Measurements from ENCODE around the gene HAUS3.

HAUS3 gene

GRCh38 chr4:2251073-2251794 is 9.3 kb upstream of the HAUS3 start:
- TF ChIP-seq EZH2phosphoT487 (conservative IDR thresholded peaks at IDR 0.05; ENCODE audit: low read length), result no peak
- no peak for TF ChIP-seq CTCF (IDR thresholded peaks at IDR 0.05; ENCODE audit: insufficient read depth, low read length, poor library complexity, severe bottlenecking)
- Histone ChIP-seq H3K79me2 (ENCODE audit: insufficient read depth, low read length) (no peaks in the 10 kb centered on the region), H3K36me3 (ENCODE audit: low read length) (no peaks in the 10 kb centered on the region), H3F3A (ENCODE audit: insufficient read depth) (no peaks in the 10 kb centered on the region), H3K9ac (ENCODE audit: low read length) (no peak overlapping the region), H3K27me3 (ENCODE audit: low read length) (no peaks in the 10 kb centered on the region), H3K4me3 (ENCODE audit: insufficient read depth, low read length, poor library complexity, severe bottlenecking) (no peak overlapping the region), H3K4me2 (ENCODE audit: low read depth, low read length, poor library complexity, severe bottlenecking) (no peak overlapping the region), H2AFZ (ENCODE audit: low read depth, low read length, severe bottlenecking) (no peak overlapping the region), H4K20me1 (ENCODE audit: low read depth, low read length) (no peaks in the 10 kb centered on the region), H3K27ac (ENCODE audit: low read depth, low read length) (no peak overlapping the region), H3K9me2 (replicated peaks; ENCODE audit: insufficient read depth, low read length) (no peaks in the 10 kb centered on the region), H3K9me3 (ENCODE audit: insufficient read depth, low read length) (no peaks in the 10 kb centered on the region)

- TF ChIP-seq EZH2phosphoT487 (conservative IDR thresholded peaks at IDR 0.05; ENCODE audit: low read length), result no peak
- TF ChIP-seq CTCF (IDR thresholded peaks at IDR 0.05; ENCODE audit: insufficient read depth, low read length, poor library complexity, severe bottlenecking), result no peak
- no peaks in the 10 kb centered on the region for H3F3A ChIP-seq (ENCODE audit: insufficient read depth)
- H3K9me3 ChIP-seq (ENCODE audit: insufficient read depth, low read length), result no peaks in the 10 kb centered on the region
- no peak overlapping the region for H2AFZ ChIP-seq (ENCODE audit: low read depth, low read length, severe bottlenecking)
- H3K36me3 ChIP-seq (ENCODE audit: low read length), result no peaks in the 10 kb centered on the region
- H3K9me2 ChIP-seq (replicated peaks; ENCODE audit: insufficient read depth, low read length), result no peaks in the 10 kb centered on the region
- H3K4me2 ChIP-seq (ENCODE audit: low read depth, low read length, poor library complexity, severe bottlenecking), result no peak overlapping the region
- no peak overlapping the region for H3K27ac ChIP-seq (ENCODE audit: low read depth, low read length)
- H4K20me1 ChIP-seq (ENCODE audit: low read depth, low read length), result no peaks in the 10 kb centered on the region
- H3K9ac ChIP-seq (ENCODE audit: low read length), result no peak overlapping the region
- no peak overlapping the region for H3K4me3 ChIP-seq (ENCODE audit: insufficient read depth, low read length, poor library complexity, severe bottlenecking)
- H3K79me2 ChIP-seq (ENCODE audit: insufficient read depth, low read length), result no peaks in the 10 kb centered on the region
- no peaks in the 10 kb centered on the region for H3K27me3 ChIP-seq (ENCODE audit: low read length)
Observed at GRCh38 chr4:2250357-2251072, 8.6 kb upstream of the HAUS3 start.

GRCh38 chr4:2249526-2250356 is 7.8 kb upstream of the HAUS3 start:
- Histone ChIP-seq H3K9ac (ENCODE audit: low read length) (no peak overlapping the region), H4K20me1 (ENCODE audit: low read depth, low read length) (no peaks in the 10 kb centered on the region), H3K27ac (ENCODE audit: low read depth, low read length) (no peak overlapping the region), H3K9me2 (replicated peaks; ENCODE audit: insufficient read depth, low read length) (no peaks in the 10 kb centered on the region), H3K27me3 (ENCODE audit: low read length) (no peaks in the 10 kb centered on the region), H3K9me3 (ENCODE audit: insufficient read depth, low read length) (no peaks in the 10 kb centered on the region), H3K4me2 (ENCODE audit: low read depth, low read length, poor library complexity, severe bottlenecking) (no peak overlapping the region), H3F3A (ENCODE audit: insufficient read depth) (no peaks in the 10 kb centered on the region), H2AFZ (ENCODE audit: low read depth, low read length, severe bottlenecking) (no peak overlapping the region), H3K4me3 (ENCODE audit: insufficient read depth, low read length, poor library complexity, severe bottlenecking) (no peak overlapping the region), H3K79me2 (ENCODE audit: insufficient read depth, low read length) (no peaks in the 10 kb centered on the region), H3K36me3 (ENCODE audit: low read length) (no peaks in the 10 kb centered on the region)
- no peak for TF ChIP-seq CTCF (IDR thresholded peaks at IDR 0.05; ENCODE audit: insufficient read depth, low read length, poor library complexity, severe bottlenecking)
- no peak for TF ChIP-seq EZH2phosphoT487 (conservative IDR thresholded peaks at IDR 0.05; ENCODE audit: low read length)
